ENCODE data around the gene SCCPDH.
A peak's percentile ranks its signal among the peaks of the same experiment; 100 is the strongest.
"Not testable (repeated sequence)": the region's sequence is repeated elsewhere in the genome, so short reads cannot be mapped to it uniquely, and the experiment has no call there.

Gene SCCPDH

DNA sequence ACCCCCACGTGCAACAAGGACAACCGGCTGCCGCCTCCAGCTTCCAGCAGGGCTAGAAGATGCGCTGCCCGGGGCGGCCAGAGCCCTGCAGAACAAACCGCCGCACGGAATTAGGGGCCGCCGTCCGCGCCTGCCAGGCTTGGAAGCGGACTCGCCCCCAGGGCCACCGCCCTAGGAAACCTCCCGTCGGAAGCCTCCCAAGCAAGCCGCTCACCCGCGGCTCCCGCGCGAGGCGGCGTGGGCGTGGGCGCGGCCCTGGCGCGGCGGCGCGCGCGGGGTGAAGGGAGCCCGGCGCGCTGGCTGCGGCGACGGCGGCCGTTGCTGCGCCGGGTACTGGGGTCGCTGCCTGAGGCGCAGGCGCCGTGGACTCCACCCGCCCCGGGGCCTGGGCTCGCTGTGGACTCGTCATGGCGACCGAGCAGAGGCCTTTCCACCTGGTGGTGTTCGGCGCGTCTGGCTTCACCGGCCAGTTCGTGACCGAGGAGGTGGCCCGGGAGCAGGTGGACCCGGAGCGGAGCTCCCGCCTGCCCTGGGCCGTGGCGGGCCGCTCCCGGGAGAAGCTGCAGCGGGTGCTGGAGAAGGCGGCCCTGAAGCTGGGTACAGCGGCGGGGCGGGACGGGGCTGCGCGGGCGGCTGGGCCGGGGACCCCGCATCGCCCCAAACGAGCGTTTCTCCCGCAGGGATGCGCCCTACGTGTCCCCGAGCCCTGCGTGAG lies at the start of gene SCCPDH:
Gene SCCPDH, plus strand, starts transcription at position 394 of the 715 bp plus-strand sequence. Its CDS starts 14 bp downstream, at position 408.
- peak; percentile 65 for DNase-seq

GRCh38 chr1:246677842-246678241 lies 46.4 kb upstream of the SCCPDH start:
- no peak for DNase-seq

DNA sequence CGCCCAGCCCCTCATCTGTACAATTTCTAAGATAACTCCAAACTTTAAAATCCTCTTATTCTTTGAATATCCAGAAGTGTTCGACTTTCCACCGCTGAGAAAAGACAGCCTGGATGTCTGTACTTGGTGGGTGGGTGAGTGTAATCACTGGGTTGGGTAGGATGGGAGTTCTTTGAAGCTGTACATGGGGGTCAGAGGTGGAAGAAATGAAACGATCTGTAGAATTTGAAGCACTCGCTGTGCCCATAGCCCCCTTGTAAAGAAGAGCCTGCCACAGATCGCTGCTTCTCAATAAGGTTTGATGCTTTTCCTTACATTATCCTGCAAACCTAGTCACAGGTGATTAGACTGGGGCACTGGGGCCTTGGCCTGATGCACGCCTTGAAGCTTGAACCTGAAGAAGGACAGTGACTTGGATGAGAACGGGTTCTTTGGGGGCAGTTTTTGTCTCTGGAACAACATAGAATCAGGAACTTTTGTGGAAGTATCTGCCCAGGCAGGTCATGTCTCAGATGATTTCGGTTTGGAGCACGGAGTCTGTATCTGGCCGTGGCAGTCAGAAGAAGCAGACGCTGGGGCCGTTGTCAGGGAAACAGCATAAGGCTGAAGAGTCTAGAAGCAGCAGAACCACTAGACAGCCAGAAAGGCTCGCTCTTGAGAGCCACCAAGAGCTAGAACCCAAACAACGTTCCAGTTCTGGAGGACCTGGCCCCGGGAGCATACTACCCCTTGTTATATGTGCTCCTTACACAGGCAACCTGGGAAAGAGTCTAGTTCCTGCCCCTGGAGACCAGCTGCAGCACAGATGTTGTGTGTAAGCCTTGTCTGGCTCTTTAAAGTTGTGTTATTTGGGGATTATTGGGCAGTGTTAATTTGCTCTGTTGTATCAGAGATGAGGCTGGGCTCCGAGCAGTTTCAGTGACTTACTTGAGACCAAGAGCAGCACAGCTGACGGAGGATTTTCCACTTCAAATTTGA lies 45.1 kb upstream of the SCCPDH start:
- no peak for DNase-seq

DNA sequence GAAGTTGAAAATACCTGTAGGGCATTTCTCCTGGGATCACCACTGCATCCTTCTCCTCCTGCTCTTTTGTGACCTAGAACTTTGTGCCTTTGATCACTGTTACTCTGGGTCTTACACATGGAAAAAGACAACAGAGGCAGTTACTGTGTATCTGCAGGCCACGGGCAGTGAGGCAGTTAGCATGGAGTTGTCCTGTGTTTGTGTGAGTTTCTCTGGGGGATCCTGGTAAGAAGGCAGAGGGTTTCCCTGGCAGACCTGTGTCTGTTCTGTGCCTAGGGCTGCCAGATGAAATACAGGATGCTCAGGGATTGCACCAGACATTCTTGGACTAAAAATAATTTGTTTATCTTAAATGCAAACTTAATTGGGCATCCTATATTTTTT lies 44.4 kb upstream of the SCCPDH start:
- no peak for DNase-seq

- no peak for DNase-seq
These were observed 44.0 kb upstream of the SCCPDH start for GRCh38 chr1:246680190-246680589.

DNA sequence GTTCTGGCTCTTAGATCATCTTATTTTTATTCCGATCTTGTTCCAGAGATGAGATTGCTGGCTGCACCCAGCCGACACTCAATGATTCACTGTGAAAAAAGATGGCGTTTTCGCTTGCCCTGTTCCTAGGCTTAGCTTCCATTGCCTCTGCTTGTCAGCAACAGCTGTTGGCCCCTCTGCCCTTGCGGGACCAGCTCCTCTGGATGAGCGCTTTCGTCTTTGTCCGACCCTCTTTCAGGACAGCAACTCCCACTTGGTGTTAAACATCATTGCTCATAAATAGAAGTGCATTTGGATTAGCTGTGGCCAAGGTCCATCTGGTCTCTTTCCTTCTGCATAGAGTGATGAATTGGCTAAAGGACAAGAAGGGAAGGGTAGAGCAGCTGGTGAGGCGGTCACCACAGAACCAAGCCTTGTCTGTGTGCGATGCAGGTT lies 43.5 kb upstream of the SCCPDH start:
- DNase-seq = no peak

- DNase-seq = no peak
These were observed 42.0 kb upstream of the SCCPDH start for GRCh38 chr1:246681900-246682895.

DNA sequence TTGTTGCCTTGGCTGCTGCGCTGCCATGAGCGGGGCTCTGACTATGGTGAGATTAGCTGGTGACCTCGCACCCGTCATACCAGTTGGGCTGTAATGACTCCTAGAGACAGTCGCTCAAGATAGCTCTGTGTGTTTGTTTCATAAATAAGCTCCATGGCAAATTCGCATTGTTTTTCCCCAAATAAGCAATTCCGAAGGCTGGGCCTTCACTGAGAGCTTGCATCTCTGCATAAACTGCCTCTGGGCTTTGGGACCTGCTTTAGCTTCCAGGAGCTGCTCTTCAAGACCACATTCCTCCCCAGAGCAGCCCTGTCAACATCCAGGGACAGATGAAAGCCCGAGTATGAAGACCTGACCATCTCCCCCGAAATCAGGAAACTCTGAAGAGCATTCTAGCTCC lies 40.7 kb upstream of the SCCPDH start:
- DNase-seq = no peak

GRCh38 chr1:246687002-246687401 lies 37.2 kb upstream of the SCCPDH start:
- DNase-seq = no peak

- peak; percentile 7 for DNase-seq
These were observed 34.7 kb upstream of the SCCPDH start for GRCh38 chr1:246689409-246690008.

GRCh38 chr1:246690100-246690499 lies 34.1 kb upstream of the SCCPDH start:
- DNase-seq = no peak

- DNase-seq = no peak
These were observed 32.4 kb upstream of the SCCPDH start for GRCh38 chr1:246691622-246692495.

GRCh38 chr1:246694213-246694895 lies 29.9 kb upstream of the SCCPDH start:
- DNase-seq = not testable (repeated sequence)

DNA sequence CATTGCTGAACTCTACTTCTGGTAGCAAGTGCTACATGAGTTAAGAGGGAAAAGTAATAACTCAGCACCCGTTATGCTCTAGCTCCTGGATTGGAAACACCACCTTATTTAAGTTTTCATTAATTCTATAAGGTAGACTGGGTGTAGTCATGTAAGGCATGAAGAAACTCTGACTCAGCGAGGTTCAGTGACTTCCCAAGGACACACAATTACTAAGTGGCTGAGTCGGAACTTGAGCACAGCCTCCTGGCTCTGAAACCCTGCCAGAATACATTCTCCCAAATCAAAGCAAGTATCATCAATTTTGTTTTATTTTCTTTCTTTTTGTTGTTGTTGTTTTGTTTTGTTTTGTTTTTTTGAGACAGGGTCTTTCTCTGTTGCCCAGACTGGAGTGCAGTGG lies 29.1 kb upstream of the SCCPDH start:
- DNase-seq = no peak

DNA sequence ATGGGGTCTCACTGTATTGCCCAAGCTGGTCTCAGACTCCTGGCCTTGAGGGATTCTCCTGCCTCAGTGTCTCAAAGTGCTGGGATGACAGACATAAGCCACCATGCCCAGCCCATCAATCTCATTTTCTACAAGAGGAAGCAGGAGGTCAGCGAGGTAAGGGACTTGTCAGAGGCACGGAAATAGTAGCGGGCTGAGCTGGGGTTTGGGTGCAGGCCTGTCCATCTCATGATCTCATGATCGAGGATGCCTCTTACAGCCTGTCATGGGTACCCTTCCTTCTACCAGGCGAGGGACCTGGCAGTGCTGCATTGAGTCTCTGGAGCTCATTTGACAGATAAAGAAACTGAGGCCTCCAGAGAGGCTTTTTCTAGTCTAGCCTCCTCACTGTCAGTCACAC lies 28.5 kb upstream of the SCCPDH start:
- DNase-seq = no peak

DNA sequence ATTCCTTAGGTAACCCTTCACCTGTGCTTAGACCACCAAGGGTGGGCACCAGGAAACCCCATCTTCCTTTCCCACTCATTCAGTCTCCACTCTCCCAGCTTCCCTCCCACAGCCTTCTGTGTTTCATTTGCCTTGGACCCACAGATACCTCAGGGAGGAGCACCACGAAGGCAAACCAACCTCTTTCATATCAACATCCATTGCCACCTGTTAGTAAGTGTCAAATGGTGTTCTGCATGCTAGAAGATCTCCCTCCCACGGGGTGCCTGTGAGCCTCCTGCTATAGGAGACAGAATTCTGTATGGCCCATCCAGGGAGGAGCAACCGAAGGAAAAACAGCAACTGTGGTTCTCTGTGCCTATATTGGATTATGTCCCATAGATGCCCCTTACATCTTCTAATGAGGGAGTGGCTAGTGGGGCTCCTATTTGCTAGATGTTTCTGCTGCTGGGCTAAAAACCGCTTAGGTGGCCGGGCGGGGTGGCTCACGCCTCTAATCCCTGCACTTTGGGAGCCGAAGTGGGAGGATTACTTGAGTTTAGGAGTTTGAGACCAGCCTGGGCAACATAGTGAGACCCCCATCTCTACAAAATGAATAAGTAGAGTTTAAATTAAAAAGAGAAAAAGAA lies 25.6 kb upstream of the SCCPDH start:
- no peak for DNase-seq

DNA sequence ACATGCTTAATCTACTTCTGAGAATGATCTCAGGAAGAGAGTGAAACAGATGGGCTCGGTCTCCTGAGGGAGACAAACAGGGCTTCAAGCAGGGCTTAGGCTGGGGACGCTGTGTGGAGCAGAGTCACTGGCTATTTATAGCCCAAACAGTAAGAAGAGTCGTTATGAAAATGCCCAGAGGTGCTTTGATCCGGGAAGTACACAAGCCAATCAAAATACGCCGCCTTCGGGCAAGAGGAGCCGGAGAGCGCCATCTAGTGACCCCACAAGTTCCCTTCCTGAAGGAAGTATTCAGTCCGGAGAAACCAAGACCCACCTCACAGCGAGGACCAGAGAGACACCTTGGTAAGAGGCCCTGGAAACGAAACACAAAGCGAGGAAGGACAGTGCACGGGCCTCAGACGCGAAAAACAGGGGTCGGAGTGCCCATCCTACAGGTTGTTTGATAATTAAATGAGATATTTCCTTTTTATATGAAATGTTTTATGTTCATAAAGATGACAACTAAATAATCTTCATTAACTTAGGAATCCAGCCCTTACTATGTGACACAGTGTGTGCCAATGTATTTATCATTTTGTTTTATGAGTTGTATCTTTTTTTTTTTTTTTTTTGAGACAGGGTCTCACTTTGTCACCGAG lies 25.0 kb upstream of the SCCPDH start:
- peak; percentile 69 for DNase-seq

DNA sequence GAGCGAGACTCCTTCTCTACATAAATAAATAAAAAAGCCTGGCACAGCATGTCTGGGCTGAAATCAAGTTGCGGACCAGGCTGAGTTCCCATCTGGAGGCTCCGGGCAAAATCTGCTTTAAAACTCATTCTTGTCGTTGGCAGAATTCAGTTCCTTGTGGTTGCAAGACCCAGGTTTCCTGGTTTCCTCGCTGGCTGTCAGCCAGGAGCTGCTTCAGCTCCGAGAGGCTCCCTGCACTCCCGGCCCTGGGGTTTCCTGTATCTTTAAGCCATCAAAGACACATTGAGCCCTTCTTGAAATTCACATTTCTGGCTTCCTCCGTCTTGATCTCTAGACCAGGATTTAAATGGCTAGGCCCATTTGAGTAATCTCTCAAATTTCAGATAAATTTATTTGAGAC lies 20.6 kb upstream of the SCCPDH start:
- no peak for DNase-seq

GRCh38 chr1:246705368-246705767 lies 18.8 kb upstream of the SCCPDH start:
- DNase-seq = no peak

- DNase-seq = no peak
These were observed 16.0 kb upstream of the SCCPDH start for GRCh38 chr1:246708166-246708565.
